SK-N-SH treated with all-trans-retinoic acid at 6 μM for 48 hours (cell line): ENCODE results near the gene ASCL3.
"Not testable (repeated sequence)": the region's sequence is repeated elsewhere in the genome, so short reads cannot be mapped to it uniquely, and the experiment has no call there.

Source experiments
- ATAC-seq: fragments of 200-7000 bp; cut with Tn5 transposase; 3 replicates; pipeline ENCODE4 v1.9.1; 2020; ENCODE audit warnings: mild to moderate bottlenecking, moderate library complexity
- ARNTL ChIP-seq: fragments of 450-650 bp; formaldehyde crosslinking; IDR thresholded peaks from 2 replicates; pipeline ENCODE4 v1.5.0; 2020; ENCODE audit warnings: low read depth, mild to moderate bottlenecking, moderate library complexity, borderline replicate concordance
- BACH2 ChIP-seq: fragments of 250-450 bp; sonication (Bioruptor Pico); IDR thresholded peaks from 2 replicates; pipeline ENCODE4 v1.9.0; 2021; ENCODE audit warnings: mild to moderate bottlenecking, borderline replicate concordance
- CREB5 ChIP-seq: fragments of 250-450 bp; sonication (Bioruptor Pico); IDR thresholded peaks from 2 replicates; pipeline ENCODE4 v1.5.1; 2020; ENCODE audit warnings: low read depth, mild to moderate bottlenecking, moderate library complexity
- CSDC2 ChIP-seq: fragments of 250-450 bp; sonication (Bioruptor Pico); IDR thresholded peaks from 2 replicates; pipeline ENCODE4 v1.5.0; 2020; ENCODE audit warnings: mild to moderate bottlenecking, moderate library complexity
- ESRRG ChIP-seq: fragments of 250-450 bp; sonication (Bioruptor Pico); IDR thresholded peaks from 2 replicates; pipeline ENCODE4 v1.6.1; 2021; ENCODE audit warnings: mild to moderate bottlenecking
- GLIS3 ChIP-seq: fragments of 250-450 bp; sonication (Bioruptor Pico); IDR thresholded peaks from 2 replicates; pipeline ENCODE4 v1.5.0; 2020; ENCODE audit warnings: mild to moderate bottlenecking, moderate library complexity
- ISL1 ChIP-seq: fragments of 250-450 bp; sonication (Bioruptor Pico); IDR thresholded peaks from 2 replicates; pipeline ENCODE4 v2.1.2; 2022; ENCODE audit warnings: mild to moderate bottlenecking, moderate library complexity
- OSR1 ChIP-seq: fragments of 250-450 bp; sonication (Bioruptor Pico); IDR thresholded peaks from 2 replicates; pipeline ENCODE4 v1.8.0; 2022; ENCODE audit warnings: moderate library complexity, mild to moderate bottlenecking, inconsistent platforms
- PATZ1 ChIP-seq: fragments of 250-450 bp; sonication (Bioruptor Pico); IDR thresholded peaks from 2 replicates; pipeline ENCODE4 v1.8.0; 2020; ENCODE audit warnings: mild to moderate bottlenecking, moderate library complexity, borderline replicate concordance
- PPARA ChIP-seq: fragments of 250-450 bp; sonication (Bioruptor Pico); IDR thresholded peaks from 2 replicates; pipeline ENCODE4 v1.5.0; 2020; ENCODE audit warnings: mild to moderate bottlenecking, borderline replicate concordance
- RARB ChIP-seq: fragments of 250-450 bp; sonication (Bioruptor Pico); IDR thresholded peaks from 2 replicates; pipeline ENCODE4 v1.8.0; 2021; ENCODE audit warnings: mild to moderate bottlenecking, moderate library complexity
- SNAI2 ChIP-seq: fragments of 250-450 bp; sonication (Bioruptor Pico); IDR thresholded peaks from 2 replicates; pipeline ENCODE4 v1.5.0; 2020; ENCODE audit warnings: mild to moderate bottlenecking, moderate library complexity
- TCF4 ChIP-seq: fragments of 250-450 bp; sonication (Bioruptor Pico); IDR thresholded peaks from 2 replicates; pipeline ENCODE4 v1.8.0; 2021; ENCODE audit warnings: mild to moderate bottlenecking, moderate library complexity, borderline replicate concordance
- TOX ChIP-seq: fragments of 250-450 bp; sonication (Bioruptor Pico); IDR thresholded peaks from 2 replicates; pipeline ENCODE4 v1.8.0; 2021; ENCODE audit warnings: mild to moderate bottlenecking, moderate library complexity, borderline replicate concordance
- TSHZ2 ChIP-seq: fragments of 250-450 bp; sonication (Bioruptor Pico); IDR thresholded peaks from 2 replicates; pipeline ENCODE4 v1.5.0; 2020; ENCODE audit warnings: mild to moderate bottlenecking, moderate library complexity
- ZC3H10 ChIP-seq: fragments of 250-450 bp; sonication (Bioruptor Pico); IDR thresholded peaks from 2 replicates; pipeline ENCODE4 v1.5.1; 2021; ENCODE audit warnings: mild to moderate bottlenecking, moderate library complexity
- ZFP3 ChIP-seq: fragments of 250-450 bp; sonication (Bioruptor Pico); IDR thresholded peaks from 2 replicates; pipeline ENCODE4 v1.5.0; 2020; ENCODE audit warnings: mild to moderate bottlenecking, moderate library complexity
- ZFP30 ChIP-seq: fragments of 450-650 bp; formaldehyde crosslinking; IDR thresholded peaks from 2 replicates; pipeline ENCODE4 v1.5.0; 2022; ENCODE audit warnings: mild to moderate bottlenecking, moderate library complexity
- ZNF565 ChIP-seq: fragments of 450-650 bp; formaldehyde crosslinking; conservative IDR thresholded peaks from 2 replicates; pipeline ENCODE4 v1.5.0; 2020; ENCODE audit warnings: low read depth, mild to moderate bottlenecking, moderate library complexity
- ZNF70 ChIP-seq: fragments of 450-650 bp; formaldehyde crosslinking; IDR thresholded peaks from 2 replicates; pipeline ENCODE4 v1.5.0; 2020; ENCODE audit warnings: mild to moderate bottlenecking, moderate library complexity
- TF ChIP-seq, protein P1 (sequence below): fragments of 250-450 bp; sonication (Bioruptor Pico); IDR thresholded peaks from 2 replicates; pipeline ENCODE4 v1.5.1; 2021; ENCODE audit warnings: mild to moderate bottlenecking, moderate library complexity
- TF ChIP-seq, protein P2 (sequence below): fragments of 250-450 bp; sonication (Bioruptor Pico); IDR thresholded peaks from 2 replicates; pipeline ENCODE4 v1.8.0; 2021; ENCODE audit warnings: low read depth, mild to moderate bottlenecking, moderate library complexity, borderline replicate concordance

Gene ASCL3

GRCh38 chr11:8907116-8907515 lies 35.7 kb downstream of the ASCL3 start:
- no peak for ATAC-seq
- TF ChIP-seq ZNF70 (CRISPR knock-in tag) = no peak
- TF ChIP-seq TOX (CRISPR knock-in tag) = no peak
- no peak for TF ChIP-seq PPARA (CRISPR knock-in tag)
- TF ChIP-seq TSHZ2 (CRISPR knock-in tag) = no peak
- no peak for TF ChIP-seq TCF4 (CRISPR knock-in tag)
- no peak for TF ChIP-seq ESRRG (CRISPR knock-in tag)
- no peak for TF ChIP-seq SNAI2 (CRISPR knock-in tag)
- TF ChIP-seq ZFP3 = no peak
- TF ChIP-seq PATZ1 = no peak
- no peak for TF ChIP-seq BACH2
- TF ChIP-seq ZFP30 (CRISPR knock-in tag) = no peak
- TF ChIP-seq OSR1 (CRISPR knock-in tag) = no peak
- TF ChIP-seq CREB5 (CRISPR knock-in tag) = no peak
- TF ChIP-seq CSDC2 = no peak
- TF ChIP-seq ZNF565 (CRISPR knock-in tag) = no peak
- no peak for TF ChIP-seq ZC3H10 (CRISPR knock-in tag)
- TF ChIP-seq, all 23 proteins: peak for 0

- peak; percentile 60 for ATAC-seq
- peak; percentile 18; the same call in 1 of the 2 replicates for TF ChIP-seq TCF4 (CRISPR knock-in tag)
- TF ChIP-seq SNAI2 (CRISPR knock-in tag) = no peak
- TF ChIP-seq, all 23 proteins: peak for 1
Observed at GRCh38 chr11:8905528-8906165, 37.2 kb downstream of the ASCL3 start.

DNA sequence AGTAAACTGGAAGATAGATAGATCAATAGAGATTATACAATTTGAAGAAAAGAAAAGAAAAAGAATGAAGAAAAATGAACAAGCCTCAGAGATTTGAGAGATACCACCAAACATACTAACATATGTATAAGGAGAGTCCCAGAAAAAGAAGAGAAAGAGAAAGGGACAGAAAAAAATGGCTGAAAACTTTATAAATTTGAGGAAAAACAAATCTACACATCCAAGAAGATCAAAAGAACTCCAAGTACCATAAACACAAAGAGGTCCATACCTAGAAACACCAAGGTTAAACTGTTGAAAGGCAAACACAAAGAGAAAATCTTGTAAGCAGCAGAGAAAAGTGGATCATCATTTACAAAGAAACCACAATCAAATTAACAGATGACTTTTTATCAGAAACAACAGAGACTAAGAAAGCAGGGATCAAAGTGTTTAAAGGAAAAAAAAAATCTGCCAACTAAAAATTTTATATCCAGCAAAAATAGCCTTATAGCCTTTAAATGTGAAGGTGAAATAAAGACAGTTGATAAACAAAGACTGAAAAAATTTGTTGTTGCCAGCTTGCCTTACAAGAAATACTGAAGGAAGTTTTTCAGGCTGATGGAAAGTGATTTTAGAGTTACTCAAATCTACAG lies 43.6 kb downstream of the ASCL3 start:
- TF ChIP-seq ISL1 (CRISPR knock-in tag) (no peak), ZC3H10 (CRISPR knock-in tag) (no peak), TSHZ2 (CRISPR knock-in tag) (no peak), ZFP3 (no peak), CSDC2 (no peak), ZNF70 (CRISPR knock-in tag) (no peak), SNAI2 (CRISPR knock-in tag) (no peak), ESRRG (CRISPR knock-in tag) (no peak), RARB (CRISPR knock-in tag) (no peak), ARNTL (CRISPR knock-in tag) (no peak), ZNF565 (CRISPR knock-in tag) (no peak), PATZ1 (no peak), GLIS3 (CRISPR knock-in tag) (no peak), PPARA (CRISPR knock-in tag) (no peak), ZFP30 (CRISPR knock-in tag) (no peak), TOX (CRISPR knock-in tag) (no peak)
- TF ChIP-seq, protein P1, sequence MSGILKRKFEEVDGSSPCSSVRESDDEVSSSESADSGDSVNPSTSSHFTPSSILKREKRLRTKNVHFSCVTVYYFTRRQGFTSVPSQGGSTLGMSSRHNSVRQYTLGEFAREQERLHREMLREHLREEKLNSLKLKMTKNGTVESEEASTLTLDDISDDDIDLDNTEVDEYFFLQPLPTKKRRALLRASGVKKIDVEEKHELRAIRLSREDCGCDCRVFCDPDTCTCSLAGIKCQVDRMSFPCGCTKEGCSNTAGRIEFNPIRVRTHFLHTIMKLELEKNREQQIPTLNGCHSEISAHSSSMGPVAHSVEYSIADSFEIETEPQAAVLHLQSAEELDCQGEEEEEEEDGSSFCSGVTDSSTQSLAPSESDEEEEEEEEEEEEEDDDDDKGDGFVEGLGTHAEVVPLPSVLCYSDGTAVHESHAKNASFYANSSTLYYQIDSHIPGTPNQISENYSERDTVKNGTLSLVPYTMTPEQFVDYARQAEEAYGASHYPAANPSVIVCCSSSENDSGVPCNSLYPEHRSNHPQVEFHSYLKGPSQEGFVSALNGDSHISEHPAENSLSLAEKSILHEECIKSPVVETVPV = no peak
- TF ChIP-seq, protein P2, sequence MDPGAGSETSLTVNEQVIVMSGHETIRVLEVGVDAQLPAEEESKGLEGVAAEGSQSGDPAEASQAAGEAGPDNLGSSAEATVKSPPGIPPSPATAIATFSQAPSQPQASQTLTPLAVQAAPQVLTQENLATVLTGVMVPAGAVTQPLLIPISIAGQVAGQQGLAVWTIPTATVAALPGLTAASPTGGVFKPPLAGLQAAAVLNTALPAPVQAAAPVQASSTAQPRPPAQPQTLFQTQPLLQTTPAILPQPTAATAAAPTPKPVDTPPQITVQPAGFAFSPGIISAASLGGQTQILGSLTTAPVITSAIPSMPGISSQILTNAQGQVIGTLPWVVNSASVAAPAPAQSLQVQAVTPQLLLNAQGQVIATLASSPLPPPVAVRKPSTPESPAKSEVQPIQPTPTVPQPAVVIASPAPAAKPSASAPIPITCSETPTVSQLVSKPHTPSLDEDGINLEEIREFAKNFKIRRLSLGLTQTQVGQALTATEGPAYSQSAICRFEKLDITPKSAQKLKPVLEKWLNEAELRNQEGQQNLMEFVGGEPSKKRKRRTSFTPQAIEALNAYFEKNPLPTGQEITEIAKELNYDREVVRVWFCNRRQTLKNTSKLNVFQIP (CRISPR knock-in tag) = no peak
- no peak for ATAC-seq

DNA sequence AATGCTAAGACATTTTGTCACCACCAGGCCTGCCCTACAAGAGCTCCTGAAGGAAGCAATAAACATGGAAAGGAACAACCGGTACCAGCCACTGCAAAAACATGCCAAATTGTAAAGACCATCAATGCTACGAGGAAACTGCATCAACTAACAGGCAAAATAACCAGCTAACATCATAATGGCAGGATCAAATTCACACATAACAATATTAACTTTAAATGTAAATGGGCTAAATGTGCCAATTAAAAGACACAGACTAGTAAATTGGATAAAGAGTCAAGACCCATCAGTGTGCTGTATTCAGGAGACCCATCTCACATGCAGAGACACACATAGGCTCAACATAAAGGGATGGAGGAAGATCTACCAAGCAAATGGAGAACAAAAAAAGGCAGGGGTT lies 51.6 kb downstream of the ASCL3 start:
- ATAC-seq = not testable (repeated sequence)
